C4-2B (cell line): ENCODE measurements around the gene SP4.

ENCODE experiments used
- ZFX ChIP-seq: fragments of 450-650 bp; IDR thresholded peaks from 2 replicates; pipeline ENCODE4 v1.6.1; 2017
- TF ChIP-seq, protein P1 (sequence below): fragments of 450-650 bp; conservative IDR thresholded peaks from 2 replicates; pipeline ENCODE4 v1.5.1; 2017; ENCODE audit warnings: mild to moderate bottlenecking

GRCh38 chr7:21417647-21418046 lies 10.2 kb upstream of the SP4 start:
- TF ChIP-seq, protein P1, sequence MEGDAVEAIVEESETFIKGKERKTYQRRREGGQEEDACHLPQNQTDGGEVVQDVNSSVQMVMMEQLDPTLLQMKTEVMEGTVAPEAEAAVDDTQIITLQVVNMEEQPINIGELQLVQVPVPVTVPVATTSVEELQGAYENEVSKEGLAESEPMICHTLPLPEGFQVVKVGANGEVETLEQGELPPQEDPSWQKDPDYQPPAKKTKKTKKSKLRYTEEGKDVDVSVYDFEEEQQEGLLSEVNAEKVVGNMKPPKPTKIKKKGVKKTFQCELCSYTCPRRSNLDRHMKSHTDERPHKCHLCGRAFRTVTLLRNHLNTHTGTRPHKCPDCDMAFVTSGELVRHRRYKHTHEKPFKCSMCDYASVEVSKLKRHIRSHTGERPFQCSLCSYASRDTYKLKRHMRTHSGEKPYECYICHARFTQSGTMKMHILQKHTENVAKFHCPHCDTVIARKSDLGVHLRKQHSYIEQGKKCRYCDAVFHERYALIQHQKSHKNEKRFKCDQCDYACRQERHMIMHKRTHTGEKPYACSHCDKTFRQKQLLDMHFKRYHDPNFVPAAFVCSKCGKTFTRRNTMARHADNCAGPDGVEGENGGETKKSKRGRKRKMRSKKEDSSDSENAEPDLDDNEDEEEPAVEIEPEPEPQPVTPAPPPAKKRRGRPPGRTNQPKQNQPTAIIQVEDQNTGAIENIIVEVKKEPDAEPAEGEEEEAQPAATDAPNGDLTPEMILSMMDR: no peak
- TF ChIP-seq ZFX: no peak
